ENCODE results near the gene CSNK2B.

The CSNK2B gene

DNA sequence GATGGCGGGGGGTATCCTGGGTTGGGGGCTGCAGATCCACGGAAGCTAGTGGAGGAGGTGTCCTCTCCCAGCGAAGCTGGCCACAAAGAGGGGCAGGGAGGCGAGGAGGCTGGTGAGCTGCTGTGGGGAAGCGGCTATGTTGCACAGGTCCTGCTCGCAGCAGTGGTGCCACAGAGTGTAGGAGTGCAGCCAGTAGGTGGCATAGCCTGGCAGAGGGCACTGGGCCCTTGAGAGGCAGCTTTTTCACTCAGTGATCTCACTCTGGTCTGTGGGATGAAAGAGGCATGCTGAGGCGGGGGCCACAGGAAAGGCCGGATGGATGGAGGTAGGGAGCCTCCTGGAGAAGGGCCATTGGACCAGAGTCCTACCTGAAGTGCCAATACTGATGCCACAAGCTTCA lies 46.4 kb downstream of the CSNK2B start:
- TF ChIP-seq CTCF (IDR thresholded peaks at IDR 0.05; ENCODE audit: extremely low read depth, insufficient read depth, missing control alignments) = no peak
- in situ Hi-C loops (cut with MboI; ENCODE audit: low pct_unique_long_range_greater_than_20kb, low sequenced_read_pairs, unreplicated experiment) = no loop called here
- DNase-seq (ENCODE audit: low spot score) = no peak

DNA sequence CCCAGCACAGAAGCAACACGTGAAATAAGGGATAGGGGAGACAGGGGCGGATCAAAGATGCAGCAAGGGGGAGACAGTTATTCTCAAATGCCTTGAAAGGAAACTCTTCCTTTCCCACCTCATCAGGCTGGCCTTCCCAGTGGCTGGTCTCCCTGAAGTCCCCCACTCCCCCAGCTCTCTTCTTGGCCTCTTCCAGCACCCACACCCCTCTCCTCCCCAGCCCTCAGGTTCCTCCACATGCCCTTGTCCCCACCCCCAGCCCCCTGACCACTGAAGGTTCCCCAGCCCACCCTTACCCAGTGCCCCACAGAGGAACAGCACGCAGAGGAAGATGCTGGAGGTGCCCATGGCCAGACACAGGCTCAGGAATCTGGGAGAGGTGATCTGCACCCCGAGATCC lies 47.6 kb downstream of the CSNK2B start:
- no peak for TF ChIP-seq CTCF (IDR thresholded peaks at IDR 0.05; ENCODE audit: extremely low read depth, insufficient read depth, missing control alignments)
- in situ Hi-C loops (cut with MboI; ENCODE audit: low pct_unique_long_range_greater_than_20kb, low sequenced_read_pairs, unreplicated experiment) = no loop called here
- no peak for DNase-seq (ENCODE audit: low spot score)

DNA sequence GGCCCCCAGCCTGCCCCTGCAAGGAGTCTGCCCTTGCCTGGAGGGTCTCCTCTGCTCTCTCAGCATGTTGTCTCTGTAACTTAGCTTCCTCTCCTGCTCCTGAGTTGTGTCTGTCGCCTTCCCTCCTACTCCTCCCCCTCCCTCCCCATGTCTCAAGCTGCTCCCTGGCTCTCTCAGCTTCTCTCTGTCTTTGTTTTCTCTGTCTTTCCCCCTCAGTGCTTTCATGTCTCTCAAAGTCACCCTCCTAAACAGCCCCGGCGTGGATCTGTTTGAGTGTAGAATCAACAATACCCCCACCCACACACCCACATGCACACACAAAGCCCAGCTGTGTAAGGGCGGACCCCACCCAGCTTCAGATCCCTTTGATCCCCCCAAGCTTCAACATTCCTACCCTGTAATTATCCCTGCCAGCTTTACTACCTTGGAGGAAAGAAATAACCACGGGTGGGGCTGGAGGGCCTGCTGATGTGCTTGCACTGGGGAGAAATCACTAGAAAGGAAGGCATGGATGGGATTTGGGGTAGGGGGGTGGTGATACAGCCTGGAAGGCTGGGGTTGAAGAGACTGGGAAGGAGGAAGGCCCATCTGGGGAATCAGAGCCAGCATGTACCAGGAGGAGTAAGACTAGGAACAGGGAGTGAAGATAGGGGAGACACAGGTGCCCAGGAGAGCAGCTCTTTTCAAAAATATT lies 48.3 kb downstream of the CSNK2B start:
- in situ Hi-C loops (cut with MboI; ENCODE audit: low pct_unique_long_range_greater_than_20kb, low sequenced_read_pairs, unreplicated experiment) = no loop called here
- TF ChIP-seq CTCF (IDR thresholded peaks at IDR 0.05; ENCODE audit: extremely low read depth, insufficient read depth, missing control alignments) = no peak
- DNase-seq (ENCODE audit: low spot score) = no peak

DNA sequence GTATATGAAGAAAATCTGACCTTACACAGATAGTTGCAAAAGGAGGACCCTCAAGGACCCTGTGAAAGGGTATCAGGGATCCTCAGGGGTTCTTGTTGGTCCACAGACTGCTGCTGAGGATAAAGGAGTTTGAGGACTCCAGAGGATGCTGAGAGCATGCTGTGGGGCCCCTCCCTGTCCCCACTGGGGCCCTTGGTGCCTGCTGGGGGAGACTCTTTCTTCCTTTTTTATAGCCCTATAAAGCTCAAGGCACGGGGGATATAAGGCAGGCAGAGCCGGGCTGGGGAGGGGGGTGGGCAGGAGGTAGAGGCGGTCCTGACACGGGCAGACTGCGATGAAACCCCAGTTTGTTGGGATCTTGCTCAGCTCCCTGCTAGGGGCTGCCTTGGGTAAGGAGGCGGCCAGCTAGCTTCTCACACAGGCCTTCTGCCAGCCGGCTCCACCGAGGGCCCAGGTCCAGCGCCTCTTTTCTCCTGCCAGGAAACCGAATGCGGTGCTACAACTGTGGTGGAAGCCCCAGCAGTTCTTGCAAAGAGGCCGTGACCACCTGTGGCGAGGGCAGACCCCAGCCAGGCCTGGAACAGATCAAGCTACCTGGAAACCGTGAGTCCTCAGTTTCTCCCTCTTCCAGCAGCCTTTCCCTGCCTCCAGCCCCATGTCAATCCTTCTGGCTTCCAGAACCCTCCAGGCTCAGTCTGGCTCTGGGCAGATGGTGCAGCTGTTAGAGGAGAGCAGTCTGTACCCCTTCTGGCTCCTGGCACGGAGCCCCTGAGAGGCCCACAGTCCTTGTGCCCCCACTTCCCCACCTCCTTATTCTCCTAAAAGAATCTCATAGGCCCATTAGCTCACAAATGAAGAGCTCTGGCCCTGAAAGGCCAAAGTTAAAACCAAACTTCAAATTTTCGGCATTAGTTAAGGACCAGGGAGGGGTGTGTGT lies 49.4 kb downstream of the CSNK2B start, which contains the start of gene LY6G6D:
Gene LY6G6D, plus strand, starts transcription at position 327 of the 937 bp plus-strand sequence. Its CDS starts 8 bp downstream, at position 335.
- TF ChIP-seq CTCF (IDR thresholded peaks at IDR 0.05; ENCODE audit: extremely low read depth, insufficient read depth, missing control alignments) = no peak
- DNase-seq (ENCODE audit: low spot score) = no peak
- in situ Hi-C loops (cut with MboI; ENCODE audit: low pct_unique_long_range_greater_than_20kb, low sequenced_read_pairs, unreplicated experiment) = no loop called here

GRCh38 chr6:31717499-31718222 lies 51.8 kb downstream of the CSNK2B start:
- no peak for DNase-seq (ENCODE audit: low spot score)
- in situ Hi-C loops (cut with MboI; ENCODE audit: low pct_unique_long_range_greater_than_20kb, low sequenced_read_pairs, unreplicated experiment) = no loop called here
- no peak for TF ChIP-seq CTCF (IDR thresholded peaks at IDR 0.05; ENCODE audit: extremely low read depth, insufficient read depth, missing control alignments)

DNA sequence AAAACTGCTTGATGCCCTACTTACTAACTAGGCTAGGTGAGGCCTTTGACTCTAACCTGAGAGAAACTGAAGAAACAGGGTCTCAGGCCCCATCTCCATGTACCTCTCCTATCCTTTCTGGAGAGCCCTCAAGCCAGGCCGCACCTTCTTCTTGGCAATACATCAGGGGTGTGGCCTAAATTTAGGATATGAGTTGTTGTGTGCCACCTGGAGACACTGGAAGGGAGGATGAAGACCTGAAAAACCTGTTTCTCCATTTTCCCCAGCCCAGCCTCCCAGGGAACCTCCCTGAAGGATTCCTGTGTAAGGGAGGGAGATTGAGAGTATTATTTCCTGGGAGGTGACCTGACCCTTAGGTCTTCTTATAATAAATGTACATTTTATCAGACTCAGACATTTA lies 52.4 kb downstream of the CSNK2B start:
- no peak for TF ChIP-seq CTCF (IDR thresholded peaks at IDR 0.05; ENCODE audit: extremely low read depth, insufficient read depth, missing control alignments)
- in situ Hi-C loops (cut with MboI; ENCODE audit: low pct_unique_long_range_greater_than_20kb, low sequenced_read_pairs, unreplicated experiment) = no loop called here
- no peak for DNase-seq (ENCODE audit: low spot score)
